Stimulated activated CD4-positive, alpha-beta T cell treated with anti-CD3 and anti-CD28 coated beads, TNF-alpha, amount 100 ng/mL, for 24 hours (primary cell): ENCODE results near the gene PDIA2.
"Not testable (repeated sequence)": the region's sequence is repeated elsewhere in the genome, so short reads cannot be mapped to it uniquely, and the experiment has no call there.

Experiments used
- DNase-seq, 3 experiments: peaks; one replicate each; pipeline ENCODE4 v3.0.0-alpha.2; 2020; ENCODE audit warnings: low read depth in 3 of 3

Gene PDIA2

GRCh38 chr16:263182-263774 lies 19.7 kb upstream of the PDIA2 start:
- no peak for DNase-seq

- no peak for DNase-seq
Measured at GRCh38 chr16:263944-264343, 19.0 kb upstream of the PDIA2 start.

GRCh38 chr16:264440-264951 lies 18.5 kb upstream of the PDIA2 start:
- no peak for DNase-seq

- no peak for DNase-seq
Measured at GRCh38 chr16:265002-265529, 17.9 kb upstream of the PDIA2 start.

- DNase-seq: no peak
Measured at GRCh38 chr16:265711-266110, 17.3 kb upstream of the PDIA2 start.

GRCh38 chr16:266258-267164 lies 16.5 kb upstream of the PDIA2 start:
- no peak for DNase-seq

- not testable (repeated sequence) for DNase-seq
Measured at GRCh38 chr16:267562-267961, 15.4 kb upstream of the PDIA2 start.

- DNase-seq: no peak
Measured at GRCh38 chr16:268141-269053, 14.6 kb upstream of the PDIA2 start.

GRCh38 chr16:269061-269796 lies 13.7 kb upstream of the PDIA2 start:
- no peak for DNase-seq

- DNase-seq: no peak
Measured at GRCh38 chr16:270381-271255, 12.3 kb upstream of the PDIA2 start.

GRCh38 chr16:272633-273546 lies 10.1 kb upstream of the PDIA2 start:
- no peak for DNase-seq

GRCh38 chr16:273547-274421 lies 9.2 kb upstream of the PDIA2 start:
- DNase-seq: no peak

GRCh38 chr16:275041-275641 lies 7.8 kb upstream of the PDIA2 start:
- DNase-seq: peak in 1 of 3 experiments; percentile 24

- no peak for DNase-seq
Measured at GRCh38 chr16:275786-276232, 7.2 kb upstream of the PDIA2 start, which contains the start of gene RGS11. TSS of gene RGS11 (minus strand) at chr16:275944. CDS start at chr16:275911, 33 bp downstream.

- DNase-seq: no peak
Measured at GRCh38 chr16:276426-277077, 6.4 kb upstream of the PDIA2 start.

GRCh38 chr16:278863-279366 lies 4.0 kb upstream of the PDIA2 start:
- peak in 1 of 3 experiments; percentile 22 for DNase-seq

- no peak for DNase-seq
Measured at GRCh38 chr16:279531-279930, 3.4 kb upstream of the PDIA2 start.
